IMR-90 (cell line): ENCODE measurements around the gene LSM14B. TPM values are rescaled to one million over a fixed set of nuclear protein-coding genes. Genes with fewer than 3 reads are reported as not detected.
"Not testable (repeated sequence)": the region's sequence is repeated elsewhere in the genome, so short reads cannot be mapped to it uniquely, and the experiment has no call there.

Experiments
- ATAC-seq: fragments of 200-7000 bp; cut with Tn5 transposase; 2 replicates; pipeline ENCODE4 v1.9.1; 2020; ENCODE audit warnings: low read depth, mild to moderate bottlenecking, moderate library complexity
- BruUV-seq: library from RNA; stranded (reverse); fragments of 400-500 nt; replicated peaks from 2 replicates; lab custom pipeline; 2021; lab: Mats Ljungman, UMichigan
- CTCF ChIA-PET: fragments of 300-600 bp; formaldehyde crosslinking; extraction: SDS; loops from one replicate; lab custom pipeline; 2021; ENCODE audit warnings: antibody characterized with exemption; lab: Yijun Ruan, JAX
- POLR2A ChIA-PET: fragments of 300-600 bp; sonication (Branson Sonifier 250); formaldehyde crosslinking; loops from one replicate; lab custom pipeline; 2022; ENCODE audit warnings: antibody characterized with exemption; ENCODE audit not compliant: unreplicated experiment; lab: Charles Lee
- DNase-seq: peaks from one replicate; pipeline ENCODE4 v3.0.0; 2013
- H2AFZ ChIP-seq: replicated peaks from 2 replicates; pipeline ENCODE3; 2013; ENCODE audit warnings: low read length, mild to moderate bottlenecking; ENCODE audit not compliant: poor library complexity
- H2AK5ac ChIP-seq: 2 replicates; pipeline ENCODE4 v1.6.1; 2013; ENCODE audit warnings: low read depth, low read length, inconsistent platforms
- H2AK9ac ChIP-seq: replicated peaks from 2 replicates; pipeline ENCODE3; 2013; ENCODE audit warnings: mild to moderate bottlenecking, low read depth, low read length, moderate library complexity; ENCODE audit not compliant: poor library complexity
- H2BK120ac ChIP-seq: 2 replicates; pipeline ENCODE4 v1.6.1; 2013; ENCODE audit warnings: low read depth, low read length, inconsistent platforms
- H2BK15ac ChIP-seq: 3 replicates; pipeline ENCODE4 v1.6.1; 2013; ENCODE audit warnings: low read depth, low read length, inconsistent platforms
- H2BK20ac ChIP-seq: 2 replicates; pipeline ENCODE4 v1.6.1; 2013; ENCODE audit warnings: low read depth, mild to moderate bottlenecking, inconsistent platforms, low read length, moderate library complexity
- H2BK5ac ChIP-seq: 2 replicates; pipeline ENCODE4 v1.6.1; 2013; ENCODE audit warnings: mild to moderate bottlenecking, low read depth, low read length, inconsistent platforms; ENCODE audit not compliant: poor library complexity, severe bottlenecking
- H3K14ac ChIP-seq: replicated peaks from 2 replicates; pipeline ENCODE4 v1.6.1; 2013; ENCODE audit warnings: low read depth, low read length, inconsistent platforms
- H3K18ac ChIP-seq: 2 replicates; pipeline ENCODE4 v1.6.1; 2013; ENCODE audit warnings: low read depth, low read length, control low read depth
- H3K23ac ChIP-seq: 2 replicates; pipeline ENCODE4 v1.6.1; 2013; ENCODE audit warnings: low read depth, low read length, inconsistent platforms
- H3K27ac ChIP-seq: 2 replicates; pipeline ENCODE4 v1.5.1; 2013; ENCODE audit warnings: mild to moderate bottlenecking, control low read depth, low read length; ENCODE audit not compliant: insufficient read depth
- H3K27me3 ChIP-seq: 2 replicates; pipeline ENCODE4 v1.6.1; 2013; ENCODE audit warnings: low read length; ENCODE audit not compliant: control insufficient read depth, insufficient read depth
- H3K36me3 ChIP-seq: 2 replicates; pipeline ENCODE4 v1.6.1; 2013; ENCODE audit warnings: low read length, mixed read lengths; ENCODE audit not compliant: control insufficient read depth, insufficient read depth
- H3K4ac ChIP-seq: 2 replicates; pipeline ENCODE4 v1.6.1; 2013; ENCODE audit warnings: low read depth, low read length, inconsistent platforms
- H3K4me1 ChIP-seq: 2 replicates; pipeline ENCODE4 v1.6.1; 2013; ENCODE audit warnings: low read length, mixed read lengths; ENCODE audit not compliant: control insufficient read depth, insufficient read depth
- H3K4me2 ChIP-seq: 2 replicates; pipeline ENCODE4 v1.6.1; 2013; ENCODE audit warnings: low read depth, mild to moderate bottlenecking, control low read depth, low read length, moderate library complexity
- H3K4me3 ChIP-seq: 2 replicates; pipeline ENCODE4 v1.5.1; 2013; ENCODE audit warnings: low read depth, mild to moderate bottlenecking, control low read depth, low read length, moderate library complexity; ENCODE audit not compliant: insufficient read depth
- H3K56ac ChIP-seq: 2 replicates; pipeline ENCODE4 v1.6.1; 2013; ENCODE audit warnings: low read length, inconsistent platforms; ENCODE audit not compliant: insufficient read depth; ENCODE audit errors: extremely low read depth
- H3K79me1 ChIP-seq, 2 experiments: 2 replicates each; pipeline ENCODE4 v1.6.1; 2013; ENCODE audit warnings: low read length in 2 of 2, inconsistent platforms in 1 of 2, low read depth in 1 of 2
- H3K9ac ChIP-seq: 2 replicates; pipeline ENCODE4 v1.6.1; 2013; ENCODE audit warnings: low read depth, low read length, control low read depth
- H3K9me1 ChIP-seq: 2 replicates; pipeline ENCODE4 v1.6.1; 2013; ENCODE audit warnings: low read length, inconsistent platforms; ENCODE audit not compliant: insufficient read depth
- H3K9me3 ChIP-seq: 2 replicates; pipeline ENCODE4 v1.6.1; 2013; ENCODE audit warnings: low read length; ENCODE audit not compliant: control insufficient read depth, insufficient read depth
- H4K20me1 ChIP-seq: 2 replicates; pipeline ENCODE4 v1.6.1; 2013; ENCODE audit warnings: low read length, inconsistent platforms; ENCODE audit not compliant: insufficient read depth
- H4K5ac ChIP-seq: 2 replicates; pipeline ENCODE4 v1.6.1; 2013; ENCODE audit warnings: mild to moderate bottlenecking, low read depth, low read length, control low read depth
- H4K8ac ChIP-seq, 2 experiments: 2 replicates each; pipeline ENCODE4 v1.6.1; 2013; ENCODE audit warnings: low read depth in 2 of 2, low read length in 2 of 2, control low read depth in 1 of 2, inconsistent platforms in 1 of 2
- H4K91ac ChIP-seq: 2 replicates; pipeline ENCODE4 v1.6.1; 2013; ENCODE audit warnings: low read depth, low read length, inconsistent platforms; ENCODE audit not compliant: insufficient read depth
- WGBS, 2 experiments: methylation state at CpG; one replicate each; pipeline versions ENCODE4 v1.1.5 to v1.1.7; 2013; ENCODE audit warnings: missing lambda C conversion rate in 2 of 2; ENCODE audit not compliant: insufficient read length in 1 of 2; ENCODE audit errors: extremely low coverage in 2 of 2; 5-methylcytosine and 5-hydroxymethylcytosine counted together
- dilution Hi-C: fragments of 300-500 bp; cut with HindIII; formaldehyde crosslinking; loops from one replicate; pipeline ENCODE4 v1.14.3; 2018; ENCODE audit warnings: low sequenced_read_pairs; ENCODE audit not compliant: unreplicated experiment
- in situ Hi-C: fragments of 300-500 bp; cut with MboI; formaldehyde crosslinking; loops from 3 replicates; pipeline ENCODE4 v1.14.3; 2019; ENCODE audit warnings: low sequenced_read_pairs, inconsistent platforms, mixed read lengths
- intact Hi-C: fragments of 100-400 bp; cut with micrococcal nuclease; formaldehyde crosslinking; loops from 2 replicates; pipeline ENCODE4 v1.10.0; 2022
- polyA plus RNA-seq, 3 experiments: library from polyadenylated mRNA; depleted of rRNA; stranded (reverse); fragments of >200 nt; gene quantifications; 2 replicates each; pipeline ENCODE4 v1.2.3, GENCODE V29; 2012; ENCODE audit warnings: low replicate concordance in 1 of 3
- total RNA-seq: library from RNA; depleted of rRNA; stranded (reverse); fragments of >200 nt; gene quantifications from 2 replicates; pipeline ENCODE4 v1.2.3, GENCODE V29; 2012

Gene LSM14B
- total and polyA plus RNA-seq, 2 of the 4 experiments (the other 2 are of a cell fraction) = 23.7 to 41.1 TPM

DNA sequence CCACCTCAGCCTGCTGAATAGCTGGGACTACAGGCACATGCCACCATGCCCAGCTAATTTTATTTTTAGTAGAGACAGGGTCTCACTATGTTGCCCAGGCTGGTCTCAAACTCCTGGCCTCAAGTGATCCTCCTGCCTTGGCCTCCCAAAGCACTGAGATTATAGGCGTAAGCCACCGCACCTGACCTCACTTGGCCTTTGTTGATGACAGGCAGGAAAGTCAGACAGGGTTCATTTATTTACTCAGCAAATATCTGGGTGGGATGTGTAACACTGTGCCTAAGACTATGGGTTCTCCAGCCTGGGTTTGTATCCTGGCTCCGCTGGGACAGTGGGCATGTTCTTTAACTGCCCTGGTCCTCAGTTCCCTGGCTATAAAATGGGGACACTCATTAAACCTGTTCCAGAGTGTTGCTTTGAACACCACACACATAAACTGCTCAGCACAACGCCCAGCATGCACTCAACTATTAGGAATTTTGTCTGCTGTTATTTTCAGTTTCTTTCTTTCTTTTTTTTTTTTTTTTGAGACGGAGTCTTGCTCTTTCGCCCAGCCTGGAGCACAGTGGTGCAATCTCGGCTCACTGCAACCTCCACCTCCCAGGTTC, 6.4 kb upstream of the LSM14B start:
- Histone ChIP-seq H3K27me3 (peaks cover 33% of the 10 kb centered on the region), H3K9me3 (peaks cover 17% of the 10 kb centered on the region)
- H3K9ac ChIP-seq, H3K4me1 ChIP-seq, H2AK9ac ChIP-seq, H3K14ac ChIP-seq, H3K4me2 ChIP-seq, H2BK15ac ChIP-seq, ATAC-seq, H3K4me3 ChIP-seq, H4K91ac ChIP-seq, H3K79me1 ChIP-seq, H3K23ac ChIP-seq, CTCF ChIA-PET, H4K5ac ChIP-seq, H3K9me1 ChIP-seq, H3K27ac ChIP-seq, H2BK5ac ChIP-seq, H2BK120ac ChIP-seq, H3K4ac ChIP-seq, H4K20me1 ChIP-seq, H2AK5ac ChIP-seq, BruUV-seq, dilution Hi-C loops, POLR2A ChIA-PET, in situ Hi-C loops, intact Hi-C loops, H3K36me3 ChIP-seq, H3K18ac ChIP-seq, H2AFZ ChIP-seq, H4K8ac ChIP-seq, DNase-seq, H2BK20ac ChIP-seq, H3K56ac ChIP-seq: not testable (repeated sequence)
- WGBS, 2 experiments = 100% methylated on average over 2 of the region's 7 CpGs; no CpG with 5 or more reads in 1 of the 2 experiments
